ENCODE data around the gene FUT8. TPM values are rescaled to one million over a fixed set of nuclear protein-coding genes. Genes with fewer than 3 reads are reported as not detected.

FUT8 gene
- total RNA-seq, 1 experiment from 2014 or later = 129 TPM

- intact Hi-C loops (cut with micrococcal nuclease; ENCODE audit: unreplicated experiment) = no loop called here
- no peak for DNase-seq
- TF ChIP-seq CTCF (IDR thresholded peaks at IDR 0.05; ENCODE audit: unreplicated experiment) = no peak
- H3K4me3 Mint-ChIP-seq (ENCODE audit: low read depth, unreplicated experiment) = no peak overlapping the region
- no TSS peak for BruUV-seq (replicated peaks)
- CTCF ChIA-PET = no interaction called here
- peaks cover 4% of the 10 kb centered on the region for H3K9me3 Mint-ChIP-seq (ENCODE audit: low read depth, unreplicated experiment)
- no peak overlapping the region for H3K27ac Mint-ChIP-seq (ENCODE audit: unreplicated experiment)
- no peaks in the 10 kb centered on the region for H3K27me3 Mint-ChIP-seq (ENCODE audit: unreplicated experiment)
- H3K4me1 Mint-ChIP-seq (ENCODE audit: low read depth, unreplicated experiment) = peaks cover 8% of the 10 kb centered on the region
- peaks cover 15% of the 10 kb centered on the region for H3K36me3 Mint-ChIP-seq (ENCODE audit: insufficient read depth, unreplicated experiment)
Measured at GRCh38 chr14:65728604-65729003, 316.1 kb downstream of the FUT8 start.

- intact Hi-C loops (cut with micrococcal nuclease; ENCODE audit: unreplicated experiment) = no loop called here
- Mint-ChIP-seq H3K27me3 (ENCODE audit: unreplicated experiment) (no peaks in the 10 kb centered on the region), H3K4me1 (ENCODE audit: low read depth, unreplicated experiment) (peaks cover 8% of the 10 kb centered on the region), H3K4me3 (ENCODE audit: low read depth, unreplicated experiment) (no peak overlapping the region), H3K27ac (ENCODE audit: unreplicated experiment) (no peak overlapping the region), H3K36me3 (ENCODE audit: insufficient read depth, unreplicated experiment) (peaks cover 15% of the 10 kb centered on the region), H3K9me3 (ENCODE audit: low read depth, unreplicated experiment) (peaks cover 4% of the 10 kb centered on the region)
- no peak for DNase-seq
- BruUV-seq (replicated peaks) = no TSS peak
- no peak for TF ChIP-seq CTCF (IDR thresholded peaks at IDR 0.05; ENCODE audit: unreplicated experiment)
- CTCF ChIA-PET = interaction anchor here (0.6 to 0.7 kb wide), 2 partner anchors 39 to 425 kb away, joined by 4 read pairs; no protein-coding TSS in a partner anchor
Measured at GRCh38 chr14:65729566-65729965, 317.0 kb downstream of the FUT8 start.

GRCh38 chr14:65731933-65732506 lies 319.5 kb downstream of the FUT8 start:
- intact Hi-C loops (cut with micrococcal nuclease; ENCODE audit: unreplicated experiment) = no loop called here
- CTCF ChIA-PET = no interaction called here

GRCh38 chr14:65738339-65738738 lies 325.8 kb downstream of the FUT8 start:
- intact Hi-C loops (cut with micrococcal nuclease; ENCODE audit: unreplicated experiment) = no loop called here
- CTCF ChIA-PET = no interaction called here
- DNase-seq = no peak
- H3K4me1 Mint-ChIP-seq (ENCODE audit: low read depth, unreplicated experiment) = no peaks in the 10 kb centered on the region
- no peaks in the 10 kb centered on the region for H3K9me3 Mint-ChIP-seq (ENCODE audit: low read depth, unreplicated experiment)
- BruUV-seq (replicated peaks) = no TSS peak
- no peak overlapping the region for H3K27ac Mint-ChIP-seq (ENCODE audit: unreplicated experiment)
- H3K36me3 Mint-ChIP-seq (ENCODE audit: insufficient read depth, unreplicated experiment) = peaks cover 4% of the 10 kb centered on the region
- no peak for TF ChIP-seq CTCF (IDR thresholded peaks at IDR 0.05; ENCODE audit: unreplicated experiment)
- H3K4me3 Mint-ChIP-seq (ENCODE audit: low read depth, unreplicated experiment) = no peak overlapping the region
- no peaks in the 10 kb centered on the region for H3K27me3 Mint-ChIP-seq (ENCODE audit: unreplicated experiment)

More at GRCh38 chr14:65731933-65732506, 319.5 kb downstream of the FUT8 start:
- Mint-ChIP-seq H3K36me3 (ENCODE audit: insufficient read depth, unreplicated experiment) (peaks cover 11% of the 10 kb centered on the region), H3K4me1 (ENCODE audit: low read depth, unreplicated experiment) (no peaks in the 10 kb centered on the region), H3K27ac (ENCODE audit: unreplicated experiment) (no peak overlapping the region), H3K9me3 (ENCODE audit: low read depth, unreplicated experiment) (peaks cover 4% of the 10 kb centered on the region), H3K27me3 (ENCODE audit: unreplicated experiment) (no peaks in the 10 kb centered on the region), H3K4me3 (ENCODE audit: low read depth, unreplicated experiment) (no peak overlapping the region)
- TF ChIP-seq CTCF (IDR thresholded peaks at IDR 0.05; ENCODE audit: unreplicated experiment) = no peak
- DNase-seq = no peak
- no TSS peak for BruUV-seq (replicated peaks)

Measured in Calu3 (cell line).